DMS114 treated with DMSO at 0.1 percent for 48 hours (cell line): ENCODE data around the gene PLBD2.

Source experiments
- DNase-seq: peaks from one replicate; lab custom pipeline; 2025; ENCODE audit not compliant: unreplicated experiment; lab: John Stamatoyannopoulos, UW

Gene PLBD2

DNA sequence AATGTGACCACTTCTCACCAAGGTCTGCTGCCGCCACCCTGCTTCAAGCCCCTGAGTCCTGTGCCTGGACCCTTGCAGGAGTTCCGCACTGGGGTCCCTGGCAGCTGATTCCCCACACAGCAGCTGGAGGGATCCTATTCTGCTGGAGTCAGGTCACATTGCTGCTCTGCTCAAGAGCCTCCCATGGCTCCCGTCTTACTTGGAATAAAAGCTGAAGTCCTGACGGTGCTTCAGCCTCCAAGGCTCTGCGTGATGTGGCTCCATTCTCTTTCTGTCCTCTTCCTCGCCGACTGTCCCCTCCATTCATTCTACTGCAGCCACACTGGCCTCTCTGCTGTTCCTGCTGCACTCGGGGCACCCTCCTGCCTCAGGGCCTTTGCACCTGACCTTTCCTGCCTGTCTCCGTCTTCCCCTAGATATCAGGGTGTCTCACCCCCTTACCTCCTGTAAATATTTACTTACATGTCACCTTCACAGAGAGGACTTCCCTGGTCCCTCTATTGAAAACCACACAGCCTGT lies 56.2 kb downstream of the PLBD2 start:
- DNase-seq: no peak

DNA sequence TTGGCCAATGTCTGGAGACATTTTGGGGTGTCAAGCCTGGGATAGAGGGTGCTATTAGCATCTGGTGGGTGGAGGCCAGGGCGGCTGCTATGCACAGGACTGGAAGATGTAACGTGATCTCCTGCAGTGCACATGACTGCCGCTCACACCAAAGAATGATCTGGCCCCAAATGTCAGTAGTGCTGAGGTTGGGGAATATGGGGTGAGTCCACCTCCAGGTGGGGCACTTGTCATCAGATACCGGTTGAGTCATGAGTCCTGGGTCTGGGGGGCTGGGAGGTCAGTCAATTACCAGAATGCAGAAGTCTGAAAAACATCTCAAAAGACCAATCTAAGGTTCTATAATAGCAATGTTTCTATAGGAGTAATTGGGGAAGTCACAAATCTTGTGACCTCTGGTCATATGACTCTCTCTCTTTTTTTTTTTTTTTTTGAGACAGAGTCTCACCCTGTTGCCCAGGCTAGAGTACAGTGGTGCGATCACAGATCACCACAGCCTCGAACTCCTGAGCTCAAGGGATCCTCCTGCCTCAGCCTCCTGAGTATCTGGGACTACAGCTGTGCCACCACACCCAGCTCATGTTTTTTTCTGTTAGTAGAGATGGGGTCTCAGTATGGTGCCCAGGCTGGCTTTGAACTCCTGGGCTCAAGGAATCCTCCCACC lies 57.8 kb downstream of the PLBD2 start:
- DNase-seq: no peak

DNA sequence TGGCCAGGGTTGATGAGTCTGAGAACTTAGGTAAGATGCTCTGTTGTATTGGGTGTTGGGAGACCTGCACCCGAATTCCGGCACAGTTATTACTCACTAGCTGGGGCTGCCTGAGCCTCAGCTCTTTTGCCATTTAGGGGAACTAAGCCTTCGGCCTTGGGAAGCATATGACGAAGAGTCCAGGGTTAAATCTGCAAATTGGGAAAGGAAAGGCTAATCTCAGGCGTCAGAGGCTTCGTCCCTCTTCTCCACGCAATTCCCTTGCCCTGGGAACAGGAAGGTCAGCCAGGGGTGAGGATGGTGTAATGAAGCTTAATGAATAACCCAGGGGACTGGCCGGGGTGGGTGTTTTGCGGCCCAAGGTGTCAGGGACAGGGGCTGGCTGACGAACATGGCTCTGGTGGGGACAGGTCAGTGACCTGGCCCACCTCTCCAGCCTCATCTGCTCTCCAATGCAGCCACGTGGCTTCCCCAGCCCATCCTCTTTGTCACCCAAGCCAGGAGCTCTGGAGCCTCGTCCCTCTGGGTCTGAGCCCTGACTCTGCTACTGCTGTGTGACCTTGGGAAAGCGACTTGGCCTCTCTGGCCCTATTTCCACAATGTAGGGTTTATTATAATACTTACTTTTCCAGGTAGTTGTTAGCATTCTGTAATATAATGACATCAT lies 60.0 kb downstream of the PLBD2 start:
- no peak for DNase-seq

DNA sequence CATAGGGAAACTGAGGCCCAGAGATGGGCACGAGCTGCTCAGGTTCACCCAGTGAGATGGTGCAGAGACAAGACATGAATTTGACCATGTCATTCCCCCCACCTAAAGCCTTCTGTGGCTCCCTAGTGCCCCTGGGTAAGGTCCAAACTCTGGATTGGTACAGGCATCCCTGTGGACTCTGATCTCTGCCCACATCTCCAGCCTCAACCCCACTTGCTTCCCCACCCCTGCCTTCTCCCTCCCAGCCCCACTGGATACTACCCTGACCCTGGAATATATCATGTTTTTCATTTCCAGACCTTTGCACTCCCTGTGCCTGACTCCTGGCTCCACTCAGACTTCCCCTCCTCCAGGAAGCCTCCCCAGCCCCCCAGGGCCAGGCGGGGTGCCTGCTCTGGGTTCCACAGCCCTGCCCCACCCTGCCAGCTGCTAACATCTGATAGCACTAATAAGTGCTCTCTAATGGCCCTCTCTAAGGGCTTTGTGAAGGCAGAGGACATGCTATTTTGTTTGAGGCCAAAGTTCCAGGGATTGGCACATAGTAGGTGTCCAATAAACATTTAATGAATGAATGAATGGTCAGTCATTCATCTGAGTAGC lies 62.7 kb downstream of the PLBD2 start:
- no peak for DNase-seq

DNA sequence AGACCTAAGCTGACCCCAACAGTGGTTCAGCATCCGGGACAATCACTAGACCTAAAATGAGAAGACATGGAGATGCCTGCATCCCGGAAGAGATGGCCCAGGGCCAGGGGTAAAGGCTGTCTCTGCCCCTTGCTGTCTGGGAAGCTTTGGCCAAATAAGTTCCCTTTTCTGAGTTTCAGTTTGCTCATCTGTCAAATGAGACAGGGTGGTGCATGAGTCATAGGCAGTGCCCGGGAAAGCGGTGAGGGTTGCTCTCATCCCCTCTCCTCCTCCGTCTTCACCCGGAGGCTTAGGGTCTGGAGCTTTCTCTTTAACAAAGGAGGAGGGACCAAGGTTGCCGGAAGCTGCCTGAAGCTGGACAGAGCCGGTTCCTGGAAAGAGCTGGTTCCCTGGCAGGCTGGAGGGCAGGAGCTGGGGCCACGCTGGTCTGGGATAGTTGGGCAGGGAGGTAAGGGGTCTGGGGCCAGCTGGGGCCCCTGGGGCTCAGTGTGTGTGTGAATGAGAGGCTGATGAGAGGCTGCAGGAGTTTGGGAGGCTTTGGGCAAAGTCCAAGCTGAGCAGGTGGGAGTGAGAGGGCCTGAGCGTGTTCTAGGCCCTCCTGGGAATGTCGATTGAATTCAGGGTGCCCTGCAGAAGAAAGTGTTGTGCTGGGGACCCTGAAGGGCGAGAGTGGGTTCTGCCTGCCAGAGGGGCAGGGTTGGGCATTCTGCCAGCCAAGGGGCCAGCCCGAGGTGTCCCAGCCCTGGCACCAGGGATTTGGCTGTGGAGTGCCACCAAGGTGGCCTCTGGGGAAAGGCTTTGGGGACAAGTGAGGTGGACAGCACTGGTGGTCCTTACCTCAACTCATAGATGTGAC lies 63.9 kb downstream of the PLBD2 start, which contains the start of gene SDSL:
TSS of gene SDSL (plus strand) at position 351 of the 856 bp plus-strand sequence. CDS start 5,603 bp downstream, outside the sequence.
- peak; percentile 48 for DNase-seq

DNA sequence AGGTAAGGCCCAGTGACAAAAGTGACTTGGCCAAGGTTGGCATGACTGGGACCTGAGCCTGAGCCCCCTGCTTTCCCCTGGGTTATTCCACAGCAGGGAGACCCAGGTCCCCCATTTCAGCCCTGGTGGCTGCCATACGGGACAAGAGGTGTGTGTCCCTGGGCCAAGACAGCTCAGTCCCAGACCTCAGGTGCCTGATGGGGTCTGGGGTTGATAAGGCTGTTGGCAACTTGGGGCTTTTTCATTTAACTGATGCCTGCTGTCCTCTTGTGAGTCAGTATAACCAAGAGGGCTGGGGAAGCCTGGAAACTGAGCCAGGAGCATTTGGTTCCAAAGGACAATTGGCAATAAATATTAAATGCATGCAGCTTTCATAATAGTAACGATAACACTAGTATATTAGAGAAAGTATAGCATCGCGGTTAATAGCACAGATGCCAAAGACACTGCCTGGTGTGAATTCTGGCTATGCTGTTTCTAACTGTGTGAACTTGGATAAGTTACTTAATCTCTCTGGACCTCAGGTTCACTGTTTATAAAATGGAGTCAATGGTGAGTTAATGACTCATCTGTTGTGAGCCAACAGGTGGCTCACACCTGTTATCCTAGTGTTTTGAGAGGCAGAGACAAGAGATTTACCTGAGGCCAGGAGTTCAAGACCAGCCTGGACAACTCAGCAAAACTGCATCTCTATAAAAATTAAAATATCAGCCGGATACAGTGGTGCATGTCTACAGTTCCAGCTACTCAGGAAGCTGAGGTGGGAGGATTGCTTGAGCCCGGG lies 64.7 kb downstream of the PLBD2 start:
- no peak for DNase-seq

DNA sequence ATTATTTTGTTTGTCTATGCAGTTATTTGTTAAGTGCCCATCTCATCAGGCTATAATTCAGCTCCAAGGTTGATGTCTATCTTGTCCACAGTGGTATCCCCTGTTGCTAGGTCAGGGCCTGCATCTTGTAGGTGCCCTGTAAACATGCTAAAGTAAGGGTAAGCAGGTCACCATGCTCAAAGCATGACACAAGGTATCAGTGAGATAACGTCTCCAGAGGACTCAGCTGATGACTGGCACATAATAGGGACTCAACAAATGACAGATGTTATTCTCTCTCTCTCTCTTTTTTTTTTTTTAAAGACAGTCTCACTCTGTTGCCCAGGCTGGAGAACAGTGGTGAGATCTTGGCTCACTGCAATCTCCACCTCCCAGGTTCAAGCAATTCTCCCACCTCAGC lies 66.1 kb downstream of the PLBD2 start:
- DNase-seq: no peak

DNA sequence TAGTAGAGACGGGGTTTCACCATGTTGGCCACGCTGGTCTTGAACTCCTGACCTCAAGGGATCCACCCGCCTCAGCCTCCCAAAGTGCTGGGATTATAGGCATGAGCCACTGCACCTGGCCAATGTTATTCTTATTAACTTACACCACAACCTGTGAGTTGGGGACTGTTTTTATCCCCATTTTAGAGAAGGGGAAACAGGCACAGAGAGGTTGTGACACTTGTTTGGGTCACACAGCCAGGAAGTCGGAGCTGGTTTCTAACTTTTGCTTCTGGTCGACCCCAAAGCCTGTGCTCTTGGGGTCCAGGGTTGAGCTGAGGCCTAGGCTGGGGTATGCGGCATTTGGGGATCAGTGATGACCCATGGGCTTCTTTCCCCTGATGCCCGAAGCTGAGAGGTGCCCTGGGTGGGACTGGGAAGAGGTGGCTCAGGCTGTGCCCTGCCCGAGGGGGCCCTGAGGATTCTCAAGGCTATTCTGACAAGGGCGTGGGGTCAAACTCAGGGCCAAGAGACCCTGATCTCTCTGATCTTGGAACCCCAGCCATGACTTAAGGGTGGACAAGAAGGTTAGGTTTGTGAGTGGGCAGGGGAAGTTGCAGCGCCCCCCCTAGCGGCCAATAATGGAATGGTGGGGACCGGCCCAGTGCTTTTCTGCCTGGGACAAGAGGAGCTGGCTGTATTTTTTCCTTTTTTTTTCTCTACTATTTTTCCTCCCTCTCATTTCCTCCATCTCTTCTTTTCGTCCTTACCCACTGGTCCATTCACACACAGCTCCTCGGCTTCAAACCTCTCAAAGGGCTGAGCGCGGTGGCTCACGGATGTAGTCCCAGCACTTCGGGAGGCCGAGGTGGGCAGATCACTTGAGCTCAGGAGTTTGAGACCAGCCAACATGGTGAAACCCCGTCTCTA lies 66.8 kb downstream of the PLBD2 start:
- DNase-seq: peak; percentile 37

DNA sequence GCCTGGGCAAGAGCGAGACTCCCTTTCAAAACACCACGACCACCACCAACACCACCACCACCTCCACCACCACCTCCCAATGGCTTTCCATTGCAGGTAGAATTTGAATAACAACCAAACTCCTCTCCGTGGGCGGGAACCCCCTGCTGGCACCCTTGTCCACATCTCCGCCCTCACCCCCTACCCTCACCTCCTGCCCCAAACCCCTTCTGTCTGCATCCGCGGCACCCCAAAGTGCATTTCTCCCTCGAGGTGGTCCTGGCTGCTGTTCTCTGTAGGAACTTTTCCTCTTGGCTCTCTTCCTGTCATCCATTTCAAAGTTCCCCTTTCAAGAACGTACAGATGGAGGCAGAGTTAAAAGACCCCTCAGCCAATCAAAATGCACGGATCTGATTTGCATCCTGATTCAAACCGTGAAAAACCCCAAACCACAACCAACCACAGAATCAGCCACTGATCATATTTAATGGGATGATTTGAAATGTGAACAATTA lies 67.6 kb downstream of the PLBD2 start:
- no peak for DNase-seq

DNA sequence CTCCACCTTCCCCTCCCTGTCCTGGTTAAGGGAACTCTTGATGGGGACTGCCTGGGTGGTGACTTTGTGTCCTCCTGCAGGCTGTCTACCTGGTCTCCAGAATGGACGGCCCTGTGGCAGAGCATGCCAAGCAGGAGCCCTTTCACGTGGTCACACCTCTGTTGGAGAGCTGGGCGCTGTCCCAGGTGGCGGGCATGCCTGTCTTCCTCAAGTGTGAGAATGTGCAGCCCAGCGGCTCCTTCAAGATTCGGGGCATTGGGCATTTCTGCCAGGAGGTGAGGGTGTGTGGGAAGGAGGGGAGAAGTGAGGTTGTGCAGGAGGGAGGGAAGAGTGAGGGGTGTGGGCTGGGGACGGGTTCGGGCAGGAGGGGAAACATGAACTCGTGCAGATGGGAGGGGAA lies 69.5 kb downstream of the PLBD2 start:
- no peak for DNase-seq

DNA sequence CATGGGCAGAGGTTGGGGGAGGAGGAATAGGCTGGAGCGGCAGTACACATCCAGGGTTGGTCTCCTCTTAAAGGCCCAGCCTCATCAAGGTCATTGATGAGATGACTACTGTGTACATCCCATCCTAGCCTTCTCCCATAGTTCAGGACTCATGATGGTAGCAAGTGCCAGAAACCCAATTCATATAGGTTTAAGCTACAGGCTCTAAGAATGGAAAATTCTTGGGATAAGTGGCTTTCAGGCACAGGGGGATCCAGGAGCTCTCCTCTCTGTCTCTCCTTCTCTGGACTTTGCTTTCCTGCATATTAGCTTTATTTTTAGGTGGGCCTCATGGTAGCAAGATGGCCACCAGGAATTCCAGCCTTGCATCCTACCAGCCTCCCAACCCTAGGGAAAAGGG lies 70.1 kb downstream of the PLBD2 start:
- DNase-seq: no peak

DNA sequence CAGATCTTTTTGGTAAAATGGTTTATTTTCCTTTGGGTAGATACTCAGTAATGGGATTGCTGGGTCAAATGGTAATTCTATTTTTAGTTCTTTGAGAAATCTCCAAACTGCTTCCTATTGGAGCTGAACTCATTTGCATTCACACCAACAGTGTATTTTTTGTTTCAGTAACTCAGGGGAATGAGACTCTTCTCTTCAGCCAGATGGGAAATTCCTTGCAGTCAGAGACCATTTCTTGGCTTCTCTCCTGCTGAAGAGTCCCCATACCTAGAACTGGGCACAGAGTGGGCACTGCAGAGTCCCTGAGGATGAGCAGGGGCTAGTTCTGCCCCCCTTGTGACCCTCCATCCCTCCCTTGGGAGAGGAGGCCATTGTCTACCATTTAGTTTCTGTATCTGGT lies 74.6 kb downstream of the PLBD2 start:
- DNase-seq: no peak

DNA sequence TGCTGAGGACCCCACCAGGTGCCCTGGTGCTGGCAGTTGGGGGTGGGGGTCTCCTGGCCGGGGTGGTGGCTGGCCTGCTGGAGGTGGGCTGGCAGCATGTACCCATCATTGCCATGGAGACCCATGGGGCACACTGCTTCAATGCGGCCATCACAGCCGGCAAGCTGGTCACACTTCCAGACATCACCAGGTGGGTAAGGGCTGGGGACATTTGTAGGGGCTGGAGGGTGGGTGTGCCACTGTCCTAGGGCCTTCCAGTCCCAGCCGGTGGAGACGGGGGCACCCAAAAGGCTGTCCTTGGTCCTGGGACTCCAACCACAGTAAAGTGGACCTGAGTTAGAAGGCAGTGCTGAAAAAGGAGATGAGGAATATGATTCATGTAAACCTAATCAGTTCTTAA lies 77.0 kb downstream of the PLBD2 start:
- no peak for DNase-seq

DNA sequence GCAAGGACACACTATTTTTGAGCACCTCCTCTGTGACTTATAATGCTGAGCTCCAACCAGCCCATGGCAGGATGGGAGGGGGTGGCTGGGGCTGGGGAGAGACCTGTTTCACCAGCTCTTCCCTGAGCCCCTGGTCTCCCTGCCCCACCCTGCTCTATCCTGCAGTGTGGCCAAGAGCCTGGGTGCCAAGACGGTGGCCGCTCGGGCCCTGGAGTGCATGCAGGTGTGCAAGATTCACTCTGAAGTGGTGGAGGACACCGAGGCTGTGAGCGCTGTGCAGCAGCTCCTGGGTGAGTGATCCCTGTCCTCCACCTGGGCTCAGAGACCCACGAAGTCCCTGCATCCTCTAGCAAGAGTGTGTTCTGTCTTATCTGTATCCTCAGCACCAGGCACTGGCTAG lies 78.2 kb downstream of the PLBD2 start:
- DNase-seq: no peak

DNA sequence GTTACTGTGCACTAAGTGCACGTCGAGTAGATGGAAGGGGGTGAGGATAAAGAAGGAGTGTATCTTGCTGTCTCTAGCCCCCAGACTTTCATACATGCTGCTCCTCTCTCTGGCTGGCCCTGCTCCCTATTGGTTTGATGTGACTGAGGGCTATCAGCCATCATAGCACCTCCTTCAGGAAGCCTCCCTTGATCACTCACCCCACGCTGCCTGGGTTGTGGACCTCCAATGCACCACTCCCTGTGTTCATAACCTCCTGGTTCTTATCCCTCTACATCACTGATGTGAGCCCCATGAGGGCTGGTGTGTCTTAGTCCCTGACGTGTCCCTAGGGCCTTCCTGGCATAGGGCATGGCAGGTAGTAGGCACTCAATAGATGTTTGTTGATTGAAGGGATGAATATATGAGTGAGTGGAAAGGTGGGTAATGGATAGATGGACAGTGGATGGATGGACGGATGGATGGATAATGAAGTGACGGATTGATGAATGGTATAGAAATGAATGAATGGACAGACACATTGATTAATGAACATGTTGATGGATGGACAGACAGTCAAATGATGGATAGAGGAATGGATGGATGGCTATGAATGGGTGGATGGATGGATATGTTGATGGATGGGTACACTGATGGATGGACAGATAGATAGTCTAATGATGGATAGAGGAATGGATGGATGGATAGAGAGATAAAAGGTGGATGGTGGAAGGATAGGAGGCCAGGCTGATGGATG lies 78.8 kb downstream of the PLBD2 start:
- no peak for DNase-seq

DNA sequence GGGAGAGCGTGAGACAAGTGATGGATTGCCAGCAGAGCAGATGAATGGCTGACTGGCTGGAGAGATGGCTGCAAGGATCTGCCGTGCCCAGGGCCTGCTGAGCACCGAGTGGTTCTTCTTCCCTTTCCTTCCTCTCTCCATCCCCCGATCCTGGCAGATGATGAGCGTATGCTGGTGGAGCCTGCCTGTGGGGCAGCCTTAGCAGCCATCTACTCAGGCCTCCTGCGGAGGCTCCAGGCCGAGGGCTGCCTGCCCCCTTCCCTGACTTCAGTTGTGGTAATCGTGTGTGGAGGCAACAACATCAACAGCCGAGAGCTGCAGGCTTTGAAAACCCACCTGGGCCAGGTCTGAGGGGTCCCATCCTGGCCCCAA lies 79.3 kb downstream of the PLBD2 start:
- no peak for DNase-seq

DNA sequence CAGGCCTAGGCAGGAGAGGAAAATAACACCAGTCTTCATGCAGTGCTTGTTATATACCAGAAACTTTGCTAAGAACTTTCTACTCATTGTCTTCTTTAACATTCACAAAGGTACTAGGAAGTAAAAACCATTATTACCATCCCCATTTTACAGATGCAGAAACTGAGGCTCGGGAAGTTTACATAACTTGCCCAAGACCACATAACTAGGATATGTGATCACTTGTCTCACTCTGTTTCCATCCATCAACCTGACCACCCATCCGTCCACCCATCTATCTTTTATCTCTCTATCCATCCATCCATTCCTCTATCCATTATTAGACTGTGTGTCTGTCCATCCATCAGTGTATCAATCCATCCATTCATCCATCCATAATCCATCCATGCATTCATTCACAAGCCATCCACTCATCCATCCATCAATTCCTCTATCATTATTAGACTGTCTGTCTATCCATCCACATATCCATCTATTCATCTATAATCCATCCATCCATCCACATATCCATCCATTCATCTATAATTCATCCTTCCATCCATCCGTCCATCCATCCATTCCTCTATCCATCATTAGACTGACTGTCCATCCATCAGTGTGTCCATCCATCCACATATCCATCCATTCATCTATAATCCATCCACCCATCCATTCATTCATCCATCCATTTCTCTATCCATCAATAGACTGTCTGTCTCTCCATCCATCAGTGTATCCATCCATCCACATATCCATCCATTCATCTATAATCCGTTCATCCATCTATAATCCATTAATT lies 80.3 kb downstream of the PLBD2 start:
- DNase-seq: no peak

DNA sequence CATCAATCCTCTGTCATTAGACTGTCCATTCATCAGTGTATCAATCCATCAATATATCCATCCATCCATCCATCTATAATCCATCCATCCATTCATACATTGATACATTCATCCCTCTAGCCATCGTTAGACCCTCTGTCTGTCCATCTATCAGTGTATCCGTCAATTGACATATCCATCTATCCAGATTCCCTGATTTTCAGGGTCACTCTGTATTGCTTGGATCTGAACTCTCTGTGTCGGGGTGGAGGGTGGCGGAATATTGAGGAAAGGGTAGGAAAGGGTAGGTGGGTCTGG lies 80.9 kb downstream of the PLBD2 start:
- no peak for DNase-seq
